GM23248 (cell line): ENCODE results near the gene BTN2A1. TPM values are rescaled to one million over a fixed set of nuclear protein-coding genes. Genes with fewer than 3 reads are reported as not detected.

Experiments
- DNase-seq: peaks from one replicate; pipeline ENCODE4 v3.0.0-alpha.2; 2015
- H2AFZ ChIP-seq: fragments of 200-600 bp; sonication (generic); 2 replicates; pipeline ENCODE4 v1.6.1; 2016; ENCODE audit warnings: antibody characterized with exemption
- H3F3A ChIP-seq: fragments of 200-600 bp; sonication (generic); 2 replicates; pipeline ENCODE4 v1.6.1; 2016; ENCODE audit warnings: mild to moderate bottlenecking, antibody characterized with exemption, mixed run types; ENCODE audit not compliant: insufficient read depth
- H3K27ac ChIP-seq: fragments of 200-600 bp; sonication (generic); 2 replicates; pipeline ENCODE4 v1.5.1; 2016; ENCODE audit warnings: mild to moderate bottlenecking
- H3K27me3 ChIP-seq: fragments of 200-600 bp; sonication (generic); replicated peaks from 2 replicates; pipeline ENCODE4 v1.6.1; 2016; ENCODE audit warnings: mild to moderate bottlenecking; ENCODE audit not compliant: insufficient read depth
- H3K36me3 ChIP-seq: fragments of 200-600 bp; sonication (generic); 2 replicates; pipeline ENCODE4 v1.6.1; 2016; ENCODE audit warnings: low read depth, mild to moderate bottlenecking
- H3K4me1 ChIP-seq: fragments of 200-600 bp; sonication (generic); 2 replicates; pipeline ENCODE4 v1.6.1; 2016; ENCODE audit warnings: mild to moderate bottlenecking; ENCODE audit not compliant: insufficient read depth
- H3K4me2 ChIP-seq: fragments of 200-600 bp; sonication (generic); one replicate; pipeline ENCODE4 v1.6.1; 2016; ENCODE audit warnings: mild to moderate bottlenecking; ENCODE audit not compliant: unreplicated experiment
- H3K4me3 ChIP-seq: fragments of 200-600 bp; sonication (generic); 2 replicates; pipeline ENCODE4 v1.5.1; 2016; ENCODE audit warnings: mild to moderate bottlenecking
- H3K79me2 ChIP-seq: fragments of 200-600 bp; sonication (generic); 2 replicates; pipeline ENCODE4 v1.6.1; 2016; ENCODE audit warnings: mild to moderate bottlenecking; ENCODE audit not compliant: insufficient read depth
- H3K9ac ChIP-seq: fragments of 200-600 bp; sonication (generic); 2 replicates; pipeline ENCODE4 v1.6.1; 2016; ENCODE audit warnings: mild to moderate bottlenecking
- H3K9me2 ChIP-seq: fragments of 200-600 bp; sonication (generic); 2 replicates; pipeline ENCODE4 v1.6.1; 2016; ENCODE audit warnings: mixed run types, mild to moderate bottlenecking, moderate library complexity; ENCODE audit not compliant: insufficient read depth
- H3K9me3 ChIP-seq: fragments of 200-600 bp; sonication (generic); one replicate; pipeline ENCODE4 v1.6.1; 2017; ENCODE audit warnings: low read depth
- H4K20me1 ChIP-seq: fragments of 200-600 bp; sonication (generic); 2 replicates; pipeline ENCODE4 v1.6.0; 2016; ENCODE audit not compliant: insufficient read depth
- EZH2 ChIP-seq: fragments of 200-600 bp; sonication (generic); IDR thresholded peaks from 2 replicates; pipeline ENCODE4 v1.6.1; 2018; ENCODE audit warnings: antibody characterized with exemption, mild to moderate bottlenecking; ENCODE audit not compliant: insufficient read depth, poor library complexity, severe bottlenecking
- EZH2phosphoT487 ChIP-seq: fragments of 200-600 bp; sonication (generic); IDR thresholded peaks from 2 replicates; pipeline ENCODE4 v1.6.1; 2018; ENCODE audit warnings: antibody characterized with exemption, moderate library complexity, mild to moderate bottlenecking, low read depth; ENCODE audit not compliant: insufficient read depth
- WGBS, 2 experiments: methylation state at CpG; one replicate each; pipeline ENCODE4 v1.1.6; 2015 to 2017; ENCODE audit warnings: low lambda C conversion rate in 2 of 2, low coverage in 1 of 2; ENCODE audit errors: missing lambda C conversion rate in 2 of 2; 5-methylcytosine and 5-hydroxymethylcytosine counted together
- in situ Hi-C: fragments of 300-500 bp; cut with MboI; formaldehyde crosslinking; loops from 2 replicates; pipeline ENCODE4 v1.15.0; 2020
- polyA plus RNA-seq: library from polyadenylated mRNA; unstranded; fragments of >200 nt; fragmentation: Nextera tagmentation; extraction: Ambion mirVana; gene quantifications from 2 replicates; pipeline ENCODE4 v1.2.1, GENCODE V29; 2016
- total RNA-seq: library from RNA; depleted of rRNA; stranded (reverse); fragments of >200 nt; shearing (Covaris generic); gene quantifications from 2 replicates; pipeline ENCODE4 v1.2.3, GENCODE V29; 2014

Gene BTN2A1
- total and polyA plus RNA-seq, 2 experiments from 2014 or later: 15.0 to 18.4 TPM

- Histone ChIP-seq H3K27me3 (no peaks in the 10 kb centered on the region), H3K9me2 (no peaks in the 10 kb centered on the region), H3K27ac (no peak overlapping the region), H3K4me2 (no peak overlapping the region), H3K4me1 (no peaks in the 10 kb centered on the region), H2AFZ (no peak overlapping the region), H3K79me2 (no peaks in the 10 kb centered on the region), H3K4me3 (no peak overlapping the region), H3K9ac (no peak overlapping the region), H3K9me3 (no peaks in the 10 kb centered on the region), H4K20me1 (no peaks in the 10 kb centered on the region), H3K36me3 (no peaks in the 10 kb centered on the region), H3F3A (no peaks in the 10 kb centered on the region)
- WGBS, 2 experiments: 76 to 83% methylated on average over 2 of the region's 2 CpGs
- TF ChIP-seq EZH2: no peak
- TF ChIP-seq EZH2phosphoT487: no peak
- in situ Hi-C loops: no loop called here
- no peak for DNase-seq
These were observed 26.4 kb downstream of the BTN2A1 start for GRCh38 chr6:26484161-26484560.

- no peaks in the 10 kb centered on the region for H3K36me3 ChIP-seq
- H3K27ac ChIP-seq: no peak overlapping the region
- TF ChIP-seq EZH2: no peak
- TF ChIP-seq EZH2phosphoT487: no peak
- no peaks in the 10 kb centered on the region for H3K9me3 ChIP-seq
- H3K9me2 ChIP-seq: no peaks in the 10 kb centered on the region
- H3K27me3 ChIP-seq: no peaks in the 10 kb centered on the region
- DNase-seq: no peak
- WGBS, 2 experiments: 80 to 81% methylated on average over 6 of the region's 6 CpGs
- H4K20me1 ChIP-seq: no peaks in the 10 kb centered on the region
- in situ Hi-C loops: no loop called here
- H2AFZ ChIP-seq: no peak overlapping the region
- H3K4me2 ChIP-seq: no peak overlapping the region
- H3F3A ChIP-seq: no peaks in the 10 kb centered on the region
- H3K9ac ChIP-seq: no peak overlapping the region
- H3K4me1 ChIP-seq: no peaks in the 10 kb centered on the region
- no peaks in the 10 kb centered on the region for H3K79me2 ChIP-seq
- H3K4me3 ChIP-seq: no peak overlapping the region
These were observed 27.5 kb downstream of the BTN2A1 start for GRCh38 chr6:26485112-26485780.

- Histone ChIP-seq H4K20me1 (no peaks in the 10 kb centered on the region), H3K36me3 (no peaks in the 10 kb centered on the region), H3K9ac (no peak overlapping the region), H3K9me3 (no peaks in the 10 kb centered on the region), H3K27me3 (no peaks in the 10 kb centered on the region), H3K9me2 (no peaks in the 10 kb centered on the region), H3K4me3 (no peak overlapping the region), H2AFZ (no peak overlapping the region), H3K4me1 (no peaks in the 10 kb centered on the region), H3F3A (no peaks in the 10 kb centered on the region), H3K79me2 (no peaks in the 10 kb centered on the region), H3K4me2 (no peak overlapping the region), H3K27ac (no peak overlapping the region)
- no peak for DNase-seq
- in situ Hi-C loops: no loop called here
- 65 to 75% methylated on average over 5 of the region's 5 CpGs for WGBS, 2 experiments
- TF ChIP-seq EZH2: no peak
- no peak for TF ChIP-seq EZH2phosphoT487
These were observed 28.6 kb downstream of the BTN2A1 start for GRCh38 chr6:26486358-26486757.

- H3K9me2 ChIP-seq: no peaks in the 10 kb centered on the region
- no peak overlapping the region for H3K27ac ChIP-seq
- H3K9ac ChIP-seq: no peak overlapping the region
- no peaks in the 10 kb centered on the region for H3K36me3 ChIP-seq
- H3K9me3 ChIP-seq: no peaks in the 10 kb centered on the region
- H3K4me3 ChIP-seq: no peak overlapping the region
- no peak for DNase-seq
- H4K20me1 ChIP-seq: no peaks in the 10 kb centered on the region
- H3K79me2 ChIP-seq: no peaks in the 10 kb centered on the region
- TF ChIP-seq EZH2phosphoT487 (no peak), EZH2 (no peak)
- in situ Hi-C loops: no loop called here
- WGBS, 2 experiments: 82 to 83% methylated on average over 1 of the region's 1 CpG
- no peaks in the 10 kb centered on the region for H3K27me3 ChIP-seq
- no peak overlapping the region for H3K4me2 ChIP-seq
- no peaks in the 10 kb centered on the region for H3F3A ChIP-seq
- no peak overlapping the region for H2AFZ ChIP-seq
- H3K4me1 ChIP-seq: no peaks in the 10 kb centered on the region
These were observed 29.7 kb downstream of the BTN2A1 start for GRCh38 chr6:26487466-26487865.
